Left ventricle myocardium inferior (tissue), 1 donor: ENCODE measurements around the gene RSRC1. TPM values are rescaled to one million over a fixed set of nuclear protein-coding genes. Genes with fewer than 3 reads are reported as not detected.

Experiments used
- DNase-seq: peaks from one replicate; pipeline ENCODE4 v3.0.0-alpha.2; 2020
- H3K27ac ChIP-seq: fragments of 200-600 bp; replicated peaks from 2 replicates; pipeline ENCODE4 v1.8.0; 2021
- H3K27me3 ChIP-seq: fragments of 200-600 bp; 2 replicates; pipeline ENCODE4 v1.8.0; 2021; ENCODE audit warnings: low read depth
- H3K36me3 ChIP-seq: fragments of 200-600 bp; 2 replicates; pipeline ENCODE4 v1.8.0; 2021
- H3K4me1 ChIP-seq: fragments of 200-600 bp; 2 replicates; pipeline ENCODE4 v1.8.0; 2021
- H3K4me3 ChIP-seq: fragments of 200-600 bp; 2 replicates; pipeline ENCODE4 v1.8.0; 2021; ENCODE audit warnings: mild to moderate bottlenecking, moderate library complexity
- H3K9me3 ChIP-seq: fragments of 200-600 bp; replicated peaks from 2 replicates; pipeline ENCODE4 v1.8.0; 2021
- CTCF ChIP-seq: fragments of 200-600 bp; IDR thresholded peaks from 2 replicates; pipeline ENCODE4 v1.8.0; 2021; ENCODE audit warnings: antibody characterized with exemption, mild to moderate bottlenecking, borderline replicate concordance
- intact Hi-C: fragments of 100-400 bp; cut with micrococcal nuclease; formaldehyde crosslinking; loops from one replicate; pipeline ENCODE4 v1.11.0; 2022
- total RNA-seq: library from RNA; stranded (reverse); fragmentation: NEBNext Ultra II Directional; extraction: Animal tissue kit (Norgen Biotek cat#: 25700); gene quantifications from one replicate; pipeline ENCODE4 v1.2.1, GENCODE V29; 2021
- donor health status: DM: no; HTN: yes; CAD: no; lungs with severe emphysema.

RSRC1 gene
- total RNA-seq, 1 donor from 2014 or later, result 19.1 TPM

GRCh38 chr3:158456114-158456513, 346.2 kb downstream of the RSRC1 start:
- no peak overlapping the region for H3K4me3 ChIP-seq
- H3K27me3 ChIP-seq, result no peaks in the 10 kb centered on the region
- H3K4me1 ChIP-seq, result no peaks in the 10 kb centered on the region
- TF ChIP-seq CTCF, result no peak
- H3K36me3 ChIP-seq, result no peaks in the 10 kb centered on the region
- DNase-seq, result no peak
- H3K9me3 ChIP-seq, result no peaks in the 10 kb centered on the region
- no peak overlapping the region for H3K27ac ChIP-seq
- intact Hi-C loops, result no loop called here

DNA sequence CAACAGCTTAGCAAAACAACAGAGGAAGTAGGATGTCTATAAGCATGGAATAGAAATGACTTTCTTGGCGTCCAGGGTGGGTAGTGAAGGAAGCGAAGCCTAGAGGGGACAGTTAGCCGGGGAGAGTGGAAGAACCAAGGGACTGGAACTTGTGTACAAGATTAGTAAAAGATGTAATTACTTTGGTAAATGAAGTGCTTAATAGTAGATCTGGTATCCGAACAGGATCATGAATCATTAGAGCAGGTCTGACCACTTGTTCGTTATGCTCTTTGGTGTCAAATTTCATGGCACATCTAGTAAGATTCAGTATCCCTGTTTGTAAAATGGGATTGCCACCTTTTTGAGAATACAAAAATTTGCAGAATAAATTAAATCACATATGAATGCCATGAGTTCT, 348.6 kb downstream of the RSRC1 start:
- Histone ChIP-seq H3K4me1 (no peaks in the 10 kb centered on the region), H3K27me3 (no peaks in the 10 kb centered on the region), H3K4me3 (no peak overlapping the region), H3K27ac (no peak overlapping the region), H3K9me3 (no peaks in the 10 kb centered on the region), H3K36me3 (no peaks in the 10 kb centered on the region)
- intact Hi-C loops, result no loop called here
- no peak for TF ChIP-seq CTCF
- no peak for DNase-seq

- Histone ChIP-seq H3K27ac (no peak overlapping the region), H3K4me1 (no peaks in the 10 kb centered on the region), H3K36me3 (no peaks in the 10 kb centered on the region), H3K9me3 (no peaks in the 10 kb centered on the region), H3K27me3 (no peaks in the 10 kb centered on the region), H3K4me3 (no peak overlapping the region)
- TF ChIP-seq CTCF, result no peak
- no peak for DNase-seq
- intact Hi-C loops, result no loop called here
Observed at GRCh38 chr3:158460926-158461325, 351.0 kb downstream of the RSRC1 start.

DNA sequence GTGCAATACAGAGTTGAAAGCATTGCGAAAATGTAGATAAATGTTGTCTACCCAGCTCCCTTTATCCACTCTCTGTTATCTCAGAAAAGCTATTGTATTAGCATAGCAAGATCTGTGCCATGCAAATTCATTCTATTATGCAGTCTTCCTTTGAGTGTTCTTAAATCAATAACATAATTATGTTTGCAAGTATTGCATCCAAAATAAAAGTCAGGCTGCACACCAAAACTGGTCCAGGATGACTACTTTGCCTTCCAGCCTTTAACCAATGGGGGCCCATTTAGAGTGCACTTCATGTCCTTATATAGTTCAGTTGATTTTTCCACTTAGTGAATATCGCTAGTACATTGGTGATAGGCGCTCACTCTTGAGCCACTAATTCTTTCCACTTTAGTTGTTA, 353.7 kb downstream of the RSRC1 start:
- intact Hi-C loops, result no loop called here
- H3K9me3 ChIP-seq, result no peaks in the 10 kb centered on the region
- TF ChIP-seq CTCF, result no peak
- H3K4me1 ChIP-seq, result no peaks in the 10 kb centered on the region
- no peak overlapping the region for H3K4me3 ChIP-seq
- no peaks in the 10 kb centered on the region for H3K27me3 ChIP-seq
- DNase-seq, result no peak
- no peak overlapping the region for H3K27ac ChIP-seq
- no peaks in the 10 kb centered on the region for H3K36me3 ChIP-seq

- Histone ChIP-seq H3K36me3 (no peaks in the 10 kb centered on the region), H3K4me1 (no peaks in the 10 kb centered on the region), H3K27ac (no peak overlapping the region), H3K27me3 (no peaks in the 10 kb centered on the region), H3K9me3 (no peaks in the 10 kb centered on the region), H3K4me3 (no peak overlapping the region)
- no peak for DNase-seq
- TF ChIP-seq CTCF, result no peak
- intact Hi-C loops, result no loop called here
Observed at GRCh38 chr3:158465074-158465473, 355.2 kb downstream of the RSRC1 start.
